NCI-H2171 treated with DMSO at 0.1 percent for 48 hours (cell line): ENCODE measurements around the gene NKAP.
"Not testable (repeated sequence)": the region's sequence is repeated elsewhere in the genome, so short reads cannot be mapped to it uniquely, and the experiment has no call there.

Experiments used
- DNase-seq: peaks from one replicate; lab custom pipeline; 2025; lab: John Stamatoyannopoulos, UW

NKAP gene

GRCh38 chrX:119935215-119935874 lies 8.2 kb downstream of the NKAP start:
- DNase-seq, result no peak

DNA sequence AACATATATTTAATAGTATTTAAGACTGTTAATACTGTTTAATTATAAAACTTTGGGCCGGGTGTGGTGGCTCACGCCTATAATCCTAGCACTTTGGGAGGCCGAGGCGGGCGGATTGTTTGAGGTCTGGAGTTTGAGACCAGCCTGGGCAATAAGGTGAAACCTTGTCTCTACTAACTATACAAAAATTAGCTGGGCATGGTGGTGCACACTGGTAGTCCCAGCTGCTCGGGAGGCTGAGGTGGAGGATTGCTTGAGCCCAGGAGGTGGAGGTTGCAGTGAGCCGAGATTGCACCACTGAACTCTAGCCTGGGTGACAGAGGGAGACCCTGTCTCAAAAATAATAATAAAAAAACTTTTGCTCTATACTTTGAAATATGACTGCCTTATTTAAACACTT lies 21.2 kb downstream of the NKAP start:
- not testable (repeated sequence) for DNase-seq

DNA sequence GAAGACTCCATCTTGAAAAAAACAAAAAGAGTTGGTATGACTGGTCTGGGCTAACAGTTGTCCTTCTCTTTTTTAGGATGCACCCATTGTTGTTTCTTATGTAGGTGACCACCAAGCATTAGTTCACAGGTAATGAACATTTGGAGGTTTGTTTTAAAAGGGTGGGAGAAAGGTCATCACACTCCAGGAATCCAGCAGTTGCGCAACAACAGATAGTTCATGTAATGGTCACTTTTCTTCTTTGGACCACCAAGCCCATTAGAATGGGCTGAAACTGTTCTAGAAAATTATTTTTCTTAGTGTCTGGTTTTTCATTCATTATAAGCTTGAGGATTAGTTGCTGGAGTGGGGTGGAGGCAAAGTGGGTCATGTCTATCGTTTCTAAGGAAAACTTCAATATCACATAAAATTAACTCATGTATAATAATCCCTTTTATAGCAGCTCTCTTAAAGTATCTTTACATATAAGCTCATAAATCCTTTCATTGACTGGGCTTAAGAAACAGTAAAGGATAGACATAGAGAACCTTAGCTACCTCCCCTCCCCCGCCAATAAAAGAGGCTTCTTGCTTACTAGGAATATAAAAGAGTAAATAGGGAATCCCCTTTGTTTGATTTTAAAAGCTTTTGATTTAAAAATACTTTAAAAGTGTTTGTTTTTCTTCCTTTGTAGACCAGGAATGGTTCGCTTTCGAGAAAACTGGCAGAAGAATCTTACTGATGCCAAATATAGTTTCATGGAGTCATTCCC lies 23.5 kb downstream of the NKAP start:
- DNase-seq, result no peak

DNA sequence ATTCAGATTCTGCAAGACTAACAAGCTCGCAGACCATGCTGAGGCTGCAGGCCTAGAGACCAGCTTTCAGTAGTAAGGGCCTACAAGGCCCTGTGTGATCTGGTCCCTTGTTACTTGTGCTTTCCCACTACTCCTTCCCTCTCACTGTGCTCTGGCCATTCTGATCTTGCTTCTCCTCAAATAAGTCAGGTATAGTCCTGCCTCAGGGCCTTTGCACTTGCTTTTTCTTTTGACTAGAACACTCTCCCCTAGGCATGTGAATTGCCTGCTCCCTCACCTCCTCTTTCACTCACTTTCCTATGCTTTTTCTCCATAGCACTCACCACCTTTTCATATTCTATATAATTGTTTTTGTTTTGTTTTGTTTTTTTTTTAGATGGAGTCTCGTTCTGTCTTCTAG lies 25.7 kb downstream of the NKAP start:
- DNase-seq, result no peak

- DNase-seq, result no peak
Observed at GRCh38 chrX:119916310-119916709, 27.2 kb downstream of the NKAP start.

- DNase-seq, result no peak
Observed at GRCh38 chrX:119900976-119901375, 42.6 kb downstream of the NKAP start.

- no peak for DNase-seq
Observed at GRCh38 chrX:119899125-119899524, 44.4 kb downstream of the NKAP start.

GRCh38 chrX:119895843-119896326 lies 47.7 kb downstream of the NKAP start, which contains the start of gene AKAP14:
Gene AKAP14, plus strand, starts transcription at chrX:119895893. Its CDS starts 7,331 bp downstream, at chrX:119903224.
- DNase-seq, result peak; percentile 7

- not testable (repeated sequence) for DNase-seq
Observed at GRCh38 chrX:119891961-119892692, 51.4 kb downstream of the NKAP start.

DNA sequence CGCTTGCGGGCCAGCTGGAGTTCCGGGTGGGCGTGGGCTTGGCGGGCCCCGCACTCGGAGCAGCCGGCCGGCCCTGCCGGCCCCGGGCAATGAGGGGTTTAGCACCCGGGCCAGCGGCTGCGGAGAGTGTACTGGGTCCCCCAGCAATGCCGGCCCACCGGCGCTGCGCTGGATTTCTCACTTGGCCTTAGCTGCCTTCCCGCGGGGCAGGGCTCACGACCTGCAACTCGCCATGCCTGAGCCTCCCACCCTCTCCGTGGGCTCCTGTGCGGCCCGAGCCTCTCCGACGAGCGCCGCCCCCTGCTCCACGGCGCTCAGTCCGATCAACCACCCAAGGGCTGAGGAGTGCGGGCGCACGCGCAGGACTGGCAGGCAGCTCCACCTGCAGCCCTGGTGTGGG lies 52.9 kb downstream of the NKAP start:
- not testable (repeated sequence) for DNase-seq

DNA sequence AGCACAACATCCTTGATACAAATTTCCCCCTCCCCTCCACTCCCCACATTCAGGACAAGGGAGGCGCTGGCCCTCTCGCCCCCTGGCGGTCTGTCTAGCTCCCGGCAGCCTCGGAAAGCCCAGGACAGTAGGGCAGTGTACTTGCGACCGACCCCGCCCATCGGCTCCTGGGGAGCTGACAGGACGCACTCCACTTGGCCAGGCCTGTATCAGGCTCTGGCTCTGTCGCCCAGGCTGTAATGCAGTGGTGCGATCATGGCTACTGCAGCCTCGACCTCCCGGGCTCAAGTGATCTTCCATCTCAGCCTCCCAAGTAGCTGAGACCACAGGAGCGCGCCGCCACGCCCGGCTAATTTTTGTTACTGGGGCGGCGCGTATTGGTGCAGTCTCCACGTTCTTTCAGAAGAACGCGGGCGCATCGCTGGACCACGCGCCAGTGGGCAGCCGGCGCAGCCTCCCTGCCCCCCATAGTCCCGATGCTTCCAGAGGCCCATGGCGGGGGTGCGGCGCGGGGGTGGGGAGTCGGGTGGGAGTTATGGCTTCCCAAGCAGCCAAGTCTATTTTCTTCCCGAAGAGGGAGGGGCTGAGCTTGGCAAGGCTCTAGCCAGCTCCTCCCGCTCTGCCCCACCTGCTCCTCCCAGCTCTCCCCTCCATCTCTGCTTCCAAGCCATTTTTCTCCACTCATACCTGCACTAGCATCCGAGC lies 55.7 kb downstream of the NKAP start:
- DNase-seq, result peak; percentile 37

DNA sequence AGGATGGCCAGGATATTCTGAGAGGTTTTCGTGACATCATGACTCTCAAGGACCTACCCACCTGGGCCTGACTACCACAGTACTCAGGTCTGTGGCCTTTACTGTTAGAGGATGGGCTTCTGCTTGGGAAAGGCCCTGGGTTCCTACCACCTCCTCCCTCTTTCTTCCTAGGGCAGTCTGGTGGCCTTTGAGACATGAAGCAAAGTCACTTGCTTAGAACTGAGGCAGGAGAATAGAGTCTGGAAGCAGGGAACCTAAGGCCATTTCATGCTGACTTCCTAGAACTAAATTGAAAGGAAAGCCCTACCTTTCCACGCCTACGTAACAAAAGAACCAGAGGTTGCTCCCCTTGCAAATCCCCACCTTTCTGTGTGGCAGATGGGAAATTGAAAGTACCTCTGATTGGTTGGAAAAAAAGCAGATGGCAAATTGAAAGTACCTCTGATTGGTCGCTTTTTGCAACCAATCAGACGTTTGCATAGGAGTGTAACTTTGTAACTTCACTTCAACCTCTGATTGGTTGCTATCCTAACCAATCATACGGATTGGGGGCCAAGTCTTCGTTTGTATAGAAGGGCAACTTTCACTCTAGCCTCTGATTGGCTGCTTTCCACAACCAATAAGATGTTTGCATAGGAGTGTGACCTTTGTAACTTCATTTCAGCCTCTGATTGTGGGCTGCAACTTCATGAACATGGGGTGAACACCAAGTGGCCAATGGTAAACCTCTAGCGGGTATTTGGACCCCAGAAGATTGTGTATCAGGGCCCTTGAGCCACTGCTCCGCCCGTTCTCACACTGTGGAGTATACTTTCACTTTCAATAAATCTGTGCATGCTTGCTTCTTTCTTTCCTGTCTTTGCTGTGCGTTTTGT lies 57.8 kb downstream of the NKAP start:
- no peak for DNase-seq

- DNase-seq, result peak; percentile 48
Observed at GRCh38 chrX:119880552-119881437, 62.8 kb downstream of the NKAP start.

- no peak for DNase-seq
Observed at GRCh38 chrX:119880076-119880475, 63.5 kb downstream of the NKAP start.

DNA sequence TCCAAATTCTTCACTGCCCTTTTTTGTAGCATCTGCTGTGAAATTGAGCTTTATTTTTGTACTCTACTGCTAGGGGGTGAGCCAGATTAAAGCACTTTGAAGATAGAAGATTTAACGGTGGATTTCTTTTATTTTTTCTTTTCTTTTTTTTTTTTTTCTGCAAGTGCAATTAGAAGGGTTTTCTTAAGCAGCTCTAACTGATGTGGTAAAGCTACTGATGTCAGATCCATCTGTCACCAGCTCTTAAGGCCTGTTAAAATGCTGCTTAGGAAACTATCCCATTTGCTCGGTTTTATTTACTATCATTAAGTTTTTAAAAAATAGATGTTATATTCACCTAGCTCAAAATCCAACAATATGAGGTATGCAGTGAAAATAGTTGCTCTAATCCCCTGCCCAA lies 64.8 kb downstream of the NKAP start:
- DNase-seq, result no peak

DNA sequence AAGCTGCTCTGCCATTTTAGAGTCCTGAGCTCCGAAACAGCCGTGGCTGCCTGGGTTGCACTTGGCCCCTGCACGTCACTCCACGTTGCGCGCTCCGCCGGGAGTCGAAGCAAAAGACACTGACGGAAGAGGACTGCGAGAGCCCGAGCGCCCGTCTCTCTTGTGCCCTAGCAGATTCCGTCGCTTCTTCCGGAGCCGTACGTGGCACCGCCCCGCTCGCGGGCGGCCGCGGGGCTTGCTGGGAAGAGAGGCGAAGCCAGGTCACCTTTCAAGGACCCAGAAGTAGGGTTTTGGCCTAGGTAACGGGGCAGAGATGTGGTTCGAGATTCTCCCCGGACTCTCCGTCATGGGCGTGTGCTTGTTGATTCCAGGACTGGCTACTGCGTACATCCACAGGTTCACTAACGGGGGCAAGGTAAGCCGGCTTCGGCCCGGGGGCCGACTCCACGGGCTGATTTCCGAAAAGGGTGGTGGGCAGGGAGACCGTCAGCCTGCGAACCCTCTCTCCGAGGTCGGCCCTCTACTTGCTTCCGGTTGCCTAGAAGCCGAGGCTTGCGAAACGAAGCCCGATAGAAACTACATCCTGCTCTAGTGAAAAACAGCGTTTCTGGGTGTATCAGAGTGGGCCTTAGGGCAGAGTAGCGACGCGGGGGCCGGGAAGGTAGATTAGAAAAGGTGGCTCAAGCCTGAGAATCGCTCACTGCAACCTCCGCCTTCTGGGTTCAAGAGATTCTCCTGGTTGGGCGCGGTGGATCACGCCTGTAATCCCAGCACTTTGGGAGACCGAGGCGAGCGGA lies 71.8 kb downstream of the NKAP start, which contains the start of the genes NDUFA1 and RNF113A:
NDUFA1 (plus strand) TSS at position 234 of the 797 bp plus-strand sequence; CDS start at position 314, 80 bp downstream.
RNF113A (minus strand) TSS at position 135 of the 797 bp plus-strand sequence; CDS start at position 15, 120 bp downstream.
- peak; percentile 84 for DNase-seq

DNA sequence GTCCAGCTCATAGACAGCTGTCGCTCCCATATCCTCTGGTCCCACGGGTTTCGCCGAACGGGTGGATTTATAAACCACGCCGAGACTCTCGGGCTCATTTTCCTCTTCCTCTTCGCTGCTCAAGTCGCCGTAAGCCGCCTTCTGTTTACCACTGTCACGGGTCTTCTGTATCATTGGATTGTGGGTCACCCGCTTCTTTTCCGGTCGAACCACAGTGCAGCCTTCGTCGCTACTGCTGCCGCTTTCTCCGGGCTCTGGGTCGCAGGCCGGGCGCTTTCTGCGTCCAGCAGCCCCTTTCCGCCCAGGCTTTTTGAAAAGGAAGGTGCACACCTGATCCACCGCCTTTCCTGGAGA lies 72.3 kb downstream of the NKAP start:
- no peak for DNase-seq
